H1 (cell line): ENCODE data around the gene MIER2. TPM values are rescaled to one million over a fixed set of nuclear protein-coding genes. Genes with fewer than 3 reads are reported as not detected.

ENCODE experiments used
- CTCF ChIA-PET: fragments of 300-600 bp; sonication (Branson Sonifier 250); formaldehyde crosslinking; loops from one replicate; lab custom pipeline; 2021; ENCODE audit not compliant: partially characterized antibody; lab: Charles Lee
- POLR2A ChIA-PET: fragments of 300-600 bp; sonication (Branson Sonifier 250); formaldehyde crosslinking; loops from one replicate; lab custom pipeline; 2021; ENCODE audit warnings: inconsistent platforms; ENCODE audit not compliant: partially characterized antibody; lab: Charles Lee
- DNase-seq, 2 experiments: peaks; one replicate each; pipeline versions ENCODE4 v3.0.0 to v3.0.0-alpha.2; 2010 to 2022; ENCODE audit warnings: low spot score in 2 of 2, low read depth in 1 of 2, mixed read lengths in 1 of 2
- FAIRE-seq: peaks from 2 replicates; lab custom pipeline; 2011; peaks lifted over from hg19 to GRCh38; lab: Jason Lieb, UNC
- H2AFZ ChIP-seq: 2 replicates; pipeline ENCODE4 v1.8.1; 2012; ENCODE audit warnings: low read length, inconsistent platforms
- H2AK5ac ChIP-seq: 2 replicates; pipeline ENCODE4 v1.6.1; 2013; ENCODE audit warnings: low read depth, low read length
- H2BK120ac ChIP-seq: replicated peaks from 2 replicates; pipeline ENCODE3; 2013; ENCODE audit warnings: low read depth, low read length, inconsistent platforms
- H2BK12ac ChIP-seq: 2 replicates; pipeline ENCODE4 v1.6.1; 2013; ENCODE audit warnings: low read depth, low read length
- H2BK15ac ChIP-seq: 2 replicates; pipeline ENCODE4 v1.6.1; 2013; ENCODE audit warnings: low read length
- H2BK20ac ChIP-seq: 2 replicates; pipeline ENCODE4 v1.6.1; 2013; ENCODE audit warnings: low read length
- H2BK5ac ChIP-seq: 2 replicates; pipeline ENCODE4 v1.6.1; 2013; ENCODE audit warnings: low read depth, low read length
- H3K14ac ChIP-seq: 2 replicates; pipeline ENCODE4 v1.6.1; 2013; ENCODE audit warnings: inconsistent platforms; ENCODE audit not compliant: insufficient read length
- H3K18ac ChIP-seq: 2 replicates; pipeline ENCODE4 v1.6.1; 2013; ENCODE audit warnings: low read length; ENCODE audit errors: extremely low read depth
- H3K23ac ChIP-seq: 2 replicates; pipeline ENCODE4 v1.6.1; 2013; ENCODE audit warnings: inconsistent platforms; ENCODE audit not compliant: insufficient read length
- H3K23me2 ChIP-seq: 2 replicates; pipeline ENCODE4 v1.6.1; 2013; ENCODE audit warnings: low read depth, low read length
- H3K27ac ChIP-seq: 2 replicates; pipeline ENCODE4 v1.6.1; 2011; ENCODE audit warnings: low read depth, low read length, inconsistent platforms
- H3K27me3 ChIP-seq, 4 experiments: replicated peaks in 1 of 4; 1 replicate in 1 of 4; 2 replicates in 3 of 4; pipeline versions ENCODE4 v1.6.1 to v1.8.1; 2011 to 2013; ENCODE audit warnings: low read length in 3 of 4, mild to moderate bottlenecking in 3 of 4, inconsistent platforms in 2 of 4, mixed read lengths in 2 of 4, moderate library complexity in 1 of 4; ENCODE audit not compliant: control insufficient read depth in 3 of 4, insufficient read depth in 3 of 4; ENCODE audit errors: extremely low read depth in 1 of 4
- H3K36me3 ChIP-seq, 4 experiments: 2 replicates each; pipeline versions ENCODE4 v1.6.1 to v1.8.1; 2011 to 2013; ENCODE audit warnings: mild to moderate bottlenecking in 4 of 4, low read length in 3 of 4, moderate library complexity in 2 of 4, control low read depth in 1 of 4, inconsistent platforms in 1 of 4; ENCODE audit not compliant: insufficient read depth in 4 of 4, control insufficient read depth in 2 of 4
- H3K4ac ChIP-seq: replicated peaks from 2 replicates; pipeline ENCODE3; 2013; ENCODE audit warnings: low read length, low read depth, mixed read lengths, inconsistent platforms; ENCODE audit not compliant: insufficient read length
- H3K4me1 ChIP-seq, 4 experiments: replicated peaks in 1 of 4; 1 replicate in 1 of 4; 2 replicates in 3 of 4; pipeline versions ENCODE4 v1.6.1 to v1.8.1; 2011 to 2013; ENCODE audit warnings: low read length in 3 of 4, inconsistent platforms in 2 of 4, mixed read lengths in 1 of 4; ENCODE audit not compliant: insufficient read depth in 4 of 4, control insufficient read depth in 3 of 4
- H3K4me2 ChIP-seq, 2 experiments: 2 replicates each; pipeline versions ENCODE4 v1.6.1 to v1.8.1; 2011 to 2013; ENCODE audit warnings: low read depth in 2 of 2, low read length in 2 of 2, control low read depth in 1 of 2, inconsistent platforms in 1 of 2, mild to moderate bottlenecking in 1 of 2; ENCODE audit not compliant: insufficient read depth in 1 of 2
- H3K4me3 ChIP-seq, 4 experiments: fragments of 200-600, 300-600 bp in 1 of 4; sonication (generic), shearing (Covaris generic), sonication (Bioruptor Twin) in 1 of 4; 2 replicates each; pipeline versions ENCODE4 v1.5.1 to v1.8.1; 2011 to 2016; ENCODE audit warnings: low read length in 4 of 4, low read depth in 3 of 4, control low read depth in 2 of 4, inconsistent platforms in 2 of 4, mild to moderate bottlenecking in 2 of 4, mixed read lengths in 1 of 4, moderate library complexity in 1 of 4; ENCODE audit not compliant: insufficient read depth in 2 of 4; ENCODE audit errors: extremely low read depth in 1 of 4
- H3K56ac ChIP-seq: replicated peaks from 2 replicates; pipeline ENCODE3; 2013; ENCODE audit warnings: low read depth, mild to moderate bottlenecking, mixed read lengths, low read length, inconsistent platforms; ENCODE audit not compliant: insufficient read length
- H3K79me1 ChIP-seq: 2 replicates; pipeline ENCODE4 v1.6.1; 2013; ENCODE audit warnings: low read depth, low read length, control low read depth
- H3K79me2 ChIP-seq, 2 experiments: 2 replicates each; pipeline versions ENCODE4 v1.6.1 to v1.8.1; 2012 to 2013; ENCODE audit warnings: low read length in 2 of 2, mild to moderate bottlenecking in 2 of 2, inconsistent platforms in 1 of 2; ENCODE audit not compliant: insufficient read depth in 2 of 2, control insufficient read depth in 1 of 2
- H3K9ac ChIP-seq, 4 experiments: replicated peaks in 1 of 4; 1 replicate in 1 of 4; 2 replicates in 3 of 4; pipeline versions ENCODE4 v1.6.1 to v1.8.1; 2011 to 2013; ENCODE audit warnings: low read depth in 3 of 4, low read length in 3 of 4, control low read depth in 2 of 4, mild to moderate bottlenecking in 2 of 4, moderate library complexity in 2 of 4, inconsistent platforms in 1 of 4; ENCODE audit errors: extremely low read depth in 1 of 4
- H3K9me3 ChIP-seq, 2 experiments: 2 replicates each; pipeline versions ENCODE4 v1.6.1 to v1.8.1; 2012 to 2013; ENCODE audit warnings: mild to moderate bottlenecking in 2 of 2, moderate library complexity in 2 of 2, control low read depth in 1 of 2, inconsistent platforms in 1 of 2, low read depth in 1 of 2, low read length in 1 of 2, mixed read lengths in 1 of 2; ENCODE audit not compliant: insufficient read depth in 2 of 2
- H4K20me1 ChIP-seq, 2 experiments: replicated peaks in 1 of 2; 2 replicates each; pipeline versions ENCODE3 to v1.8.1; 2011 to 2013; ENCODE audit warnings: inconsistent platforms in 2 of 2, low read length in 2 of 2, mild to moderate bottlenecking in 1 of 2; ENCODE audit not compliant: insufficient read depth in 2 of 2, control insufficient read depth in 1 of 2
- H4K5ac ChIP-seq: 2 replicates; pipeline ENCODE4 v1.6.1; 2013; ENCODE audit warnings: low read length, low read depth, mixed read lengths, inconsistent platforms; ENCODE audit not compliant: insufficient read length
- H4K8ac ChIP-seq: 2 replicates; pipeline ENCODE4 v1.8.0; 2013; ENCODE audit warnings: mild to moderate bottlenecking, moderate library complexity, low read length, inconsistent platforms; ENCODE audit not compliant: insufficient read depth; ENCODE audit errors: extremely low read depth
- H4K91ac ChIP-seq: replicated peaks from 2 replicates; pipeline ENCODE3; 2013; ENCODE audit warnings: low read length, mixed read lengths, inconsistent platforms; ENCODE audit not compliant: insufficient read length
- FOSL1 ChIP-seq: IDR thresholded peaks from 2 replicates; pipeline ENCODE4 v1.6.1; 2011; ENCODE audit warnings: mild to moderate bottlenecking, low read depth, low read length, moderate library complexity; ENCODE audit not compliant: insufficient read depth
- WGBS, 2 experiments: shearing (Covaris generic) in 1 of 2; methylation state at CpG; one replicate each; pipeline versions ENCODE4 v1.1.6 to v1.1.7; 2013 to 2015; ENCODE audit warnings: low lambda C conversion rate in 2 of 2, mixed read lengths in 2 of 2, inconsistent platforms in 1 of 2, low coverage in 1 of 2, missing lambda C conversion rate in 1 of 2; ENCODE audit not compliant: insufficient replicate concordance in 2 of 2, insufficient coverage in 1 of 2, insufficient read length in 1 of 2; ENCODE audit errors: extremely low coverage in 1 of 2, missing lambda C conversion rate in 1 of 2; 5-methylcytosine and 5-hydroxymethylcytosine counted together
- polyA plus RNA-seq, 7 experiments: library from polyadenylated mRNA; depleted of rRNA in 3 of 7; stranded (reverse) in 5 of 7; unstranded in 2 of 7; fragments of >200 nt in 5 of 7; fragments of 200-250 nt in 2 of 7; gene quantifications; 1 replicate in 5 of 7; 2 replicates in 1 of 7; 4 replicates in 1 of 7; pipeline versions ENCODE4 v1.2.1 to v1.2.3, GENCODE V29; 2011 to 2013; ENCODE audit warnings: missing spikeins in 2 of 7, mixed read lengths in 2 of 7
- total RNA-seq: library from RNA; stranded (reverse); fragmentation: NEBNext Ultra II Directional; extraction: Animal tissue kit (Norgen Biotek cat#: 25700); gene quantifications from 2 replicates; pipeline ENCODE4 v1.2.1, GENCODE V29; 2021

The MIER2 gene
- total and polyA plus RNA-seq, 2 of the 8 experiments (the other 6 are each of a cell fraction or from before 2014, with no cell fraction given): 30.3 to 48.3 TPM

- ChIA-PET CTCF (interaction anchor here (0.9 kb wide), 1 partner anchor 11 kb away, joined by 3 read pairs; no protein-coding TSS in a partner anchor), POLR2A (no interaction called here)
- Histone ChIP-seq H4K20me1 (peaks cover 31 to 60% of the 10 kb centered on the region in 2 experiments), H3K56ac (no peak overlapping the region), H2BK120ac (no peak overlapping the region), H3K79me1 (peaks cover 30% of the 10 kb centered on the region), H2BK15ac (no peak overlapping the region), H4K91ac (no peak overlapping the region), H3K27ac (no peak overlapping the region), H2BK20ac (no peak overlapping the region), H3K9ac (no peak overlapping the region), H3K27me3 (no peaks in the 10 kb centered on the region), H4K8ac (no peak overlapping the region), H3K18ac (no peak overlapping the region), H3K36me3 (peaks cover 0 to 3% (median 2%) of the 10 kb centered on the region in 4 experiments; a peak in 3 of 8 replicates), H3K23me2 (peaks cover 5% of the 10 kb centered on the region; the same call in 1 of the 2 replicates), H2BK12ac (no peak overlapping the region), H3K4ac (no peak overlapping the region), H4K5ac (no peak overlapping the region), H2AFZ (no peak overlapping the region), H2AK5ac (no peak overlapping the region), H3K79me2 (peaks cover 73 to 94% of the 10 kb centered on the region in 2 experiments), H3K4me2 (no peak overlapping the region), H3K23ac (no peak overlapping the region), H3K9me3 (no peaks in the 10 kb centered on the region), H3K14ac (no peak overlapping the region), H3K4me3 (no peak overlapping the region), H2BK5ac (no peak overlapping the region), H3K4me1 (peaks cover 0 to 12% (median 5%) of the 10 kb centered on the region in 4 experiments; a peak in 6 of 7 replicates)
- no peak for TF ChIP-seq FOSL1
- DNase-seq: no peak
- no peak for FAIRE-seq
- 82% methylated on average over 10 of the region's 10 CpGs; no CpG with 5 or more reads in 1 of the 2 experiments for WGBS, 2 experiments
Measured at GRCh38 chr19:339262-339887, 5.2 kb downstream of the MIER2 start.
